Neural cell (in vitro differentiated cells): ENCODE results near the gene MAGEB3. TPM values are rescaled to one million over a fixed set of nuclear protein-coding genes. Genes with fewer than 3 reads are reported as not detected.

Source experiments
- H2AFZ ChIP-seq: fragments of 200-600, 300-800 bp; sonication (generic), shearing (Covaris generic); 2 replicates; pipeline ENCODE4 v1.6.0; 2014; ENCODE audit warnings: low read depth, mild to moderate bottlenecking, antibody characterized with exemption, low read length, moderate library complexity
- H3F3A ChIP-seq: fragments of 200-600 bp; shearing (Covaris generic); 2 replicates; pipeline ENCODE4 v1.6.1; 2016; ENCODE audit warnings: mild to moderate bottlenecking, moderate library complexity, mixed read lengths, antibody characterized with exemption, low read length; ENCODE audit not compliant: insufficient read depth, poor library complexity, severe bottlenecking
- H3K27ac ChIP-seq: fragments of 200-600, 300-800 bp; sonication (generic), shearing (Covaris generic); 2 replicates; pipeline ENCODE4 v1.5.1; 2014; ENCODE audit warnings: mild to moderate bottlenecking, low read length, moderate library complexity
- H3K27me3 ChIP-seq: fragments of 300-800, 200-600 bp; sonication (generic), shearing (Covaris generic); 2 replicates; pipeline ENCODE4 v1.6.0; 2014; ENCODE audit warnings: mild to moderate bottlenecking, low read depth, low read length, moderate library complexity; ENCODE audit not compliant: insufficient read depth
- H3K36me3 ChIP-seq: fragments of 300-800, 200-600 bp; sonication (generic), shearing (Covaris generic); 2 replicates; pipeline ENCODE4 v1.5.1; 2014; ENCODE audit warnings: mild to moderate bottlenecking, antibody characterized with exemption, low read length, moderate library complexity; ENCODE audit not compliant: insufficient read depth
- H3K4me2 ChIP-seq: fragments of 300-800, 200-600 bp; sonication (generic), shearing (Covaris generic); 2 replicates; pipeline ENCODE4 v1.6.0; 2014; ENCODE audit warnings: mild to moderate bottlenecking, low read length
- H3K4me3 ChIP-seq: fragments of 300-800, 200-600 bp; sonication (generic), shearing (Covaris generic); 2 replicates; pipeline ENCODE4 v1.5.1; 2014; ENCODE audit warnings: mild to moderate bottlenecking, low read length, moderate library complexity
- H3K79me2 ChIP-seq: fragments of 200-600 bp; shearing (Covaris generic); replicated peaks from 2 replicates; pipeline ENCODE4 v1.6.0; 2014; ENCODE audit warnings: mild to moderate bottlenecking, low read length, moderate library complexity; ENCODE audit not compliant: insufficient read depth
- H3K9ac ChIP-seq: fragments of 300-800, 200-600 bp; sonication (generic), shearing (Covaris generic); 2 replicates; pipeline ENCODE4 v1.6.1; 2016; ENCODE audit warnings: mild to moderate bottlenecking, low read length, mixed read lengths
- H3K9me2 ChIP-seq: fragments of 200-600 bp; shearing (Covaris generic); 2 replicates; pipeline ENCODE4 v1.6.1; 2016; ENCODE audit warnings: mild to moderate bottlenecking, low read length, mixed read lengths; ENCODE audit not compliant: insufficient read depth
- H3K9me3 ChIP-seq: fragments of 200-600, 300-800 bp; sonication (generic), shearing (Covaris generic); 2 replicates; pipeline ENCODE4 v1.6.1; 2016; ENCODE audit warnings: mild to moderate bottlenecking, mixed run types, low read length, moderate library complexity, mixed read lengths
- H4K20me1 ChIP-seq: fragments of 200-600 bp; shearing (Covaris generic); 2 replicates; pipeline ENCODE4 v1.6.1; 2016; ENCODE audit warnings: mild to moderate bottlenecking, mixed run types; ENCODE audit not compliant: insufficient read depth
- CTCF ChIP-seq: fragments of 450-650 bp; IDR thresholded peaks from 2 replicates; pipeline ENCODE4 v1.5.1; 2014; ENCODE audit warnings: antibody characterized with exemption, mild to moderate bottlenecking, moderate library complexity; ENCODE audit not compliant: poor library complexity, severe bottlenecking
- EP300 ChIP-seq: fragments of 450-650 bp; conservative IDR thresholded peaks from 2 replicates; pipeline ENCODE4 v1.6.1; 2014; ENCODE audit warnings: antibody characterized with exemption, mild to moderate bottlenecking, moderate library complexity; ENCODE audit not compliant: poor library complexity, severe bottlenecking
- EZH2 ChIP-seq: fragments of 200-600, 300-800 bp; shearing (Covaris generic), sonication (generic); IDR thresholded peaks from 2 replicates; pipeline ENCODE4 v1.6.1; 2014; ENCODE audit warnings: antibody characterized with exemption, low read length, borderline replicate concordance, mild to moderate bottlenecking; ENCODE audit not compliant: insufficient read depth, poor library complexity, severe bottlenecking
- MXI1 ChIP-seq: fragments of 450-650 bp; conservative IDR thresholded peaks from 2 replicates; pipeline ENCODE4 v1.6.1; 2014; ENCODE audit warnings: antibody characterized with exemption, mild to moderate bottlenecking; ENCODE audit not compliant: poor library complexity, severe bottlenecking
- POLR2AphosphoS5 ChIP-seq: IDR thresholded peaks from 2 replicates; pipeline ENCODE4 v1.6.1; 2012
- RAD21 ChIP-seq: fragments of 450-650 bp; conservative IDR thresholded peaks from 2 replicates; pipeline ENCODE4 v1.6.1; 2014; ENCODE audit warnings: antibody characterized with exemption, mild to moderate bottlenecking, moderate library complexity
- SMC3 ChIP-seq: fragments of 450-650 bp; conservative IDR thresholded peaks from 2 replicates; pipeline ENCODE4 v1.6.1; 2014; ENCODE audit warnings: antibody characterized with exemption, mild to moderate bottlenecking, moderate library complexity; ENCODE audit not compliant: poor library complexity
- TAF1 ChIP-seq: IDR thresholded peaks from 2 replicates; pipeline ENCODE4 v1.6.1; 2012; ENCODE audit warnings: low read depth
- polyA plus RNA-seq: library from polyadenylated mRNA; depleted of rRNA; stranded (reverse); fragments of >200 nt; gene quantifications from 2 replicates; pipeline ENCODE4 v1.2.3, GENCODE V29; 2014
- TF ChIP-seq, protein P1 (sequence below): IDR thresholded peaks from 2 replicates; pipeline ENCODE4 v1.6.1; 2012; ENCODE audit warnings: borderline replicate concordance

The MAGEB3 gene
- polyA plus RNA-seq, 1 donor from 2014 or later: not detected

DNA sequence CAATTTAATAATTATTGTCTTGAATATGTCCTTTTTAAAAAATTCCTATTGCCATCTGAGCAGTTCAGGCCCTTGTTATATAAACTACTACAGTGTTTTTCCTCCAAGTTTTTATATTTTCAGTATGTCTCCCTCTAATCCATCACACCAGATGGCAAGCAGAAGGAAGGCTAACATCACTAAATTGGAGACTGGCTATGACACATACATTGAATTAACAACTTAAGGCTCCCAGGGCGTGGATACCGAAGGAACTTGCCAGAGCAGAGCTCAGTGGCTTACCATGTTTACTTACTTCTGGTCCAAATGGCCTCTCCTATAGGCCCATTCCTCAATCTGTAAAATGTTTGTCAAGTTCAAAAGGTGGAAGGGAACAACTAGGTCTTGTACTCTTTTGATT, 29.5 kb downstream of the MAGEB3 start:
- Histone ChIP-seq H3K36me3 (no peaks in the 10 kb centered on the region), H3K9me2 (no peaks in the 10 kb centered on the region), H3K9ac (no peak overlapping the region), H3K4me3 (no peak overlapping the region), H2AFZ (no peak overlapping the region), H4K20me1 (no peaks in the 10 kb centered on the region), H3K4me2 (no peak overlapping the region), H3K27me3 (no peaks in the 10 kb centered on the region), H3K9me3 (no peaks in the 10 kb centered on the region), H3K27ac (no peak overlapping the region), H3F3A (no peaks in the 10 kb centered on the region), H3K79me2 (no peaks in the 10 kb centered on the region)
- no peak for TF ChIP-seq SMC3
- TF ChIP-seq, protein P1, sequence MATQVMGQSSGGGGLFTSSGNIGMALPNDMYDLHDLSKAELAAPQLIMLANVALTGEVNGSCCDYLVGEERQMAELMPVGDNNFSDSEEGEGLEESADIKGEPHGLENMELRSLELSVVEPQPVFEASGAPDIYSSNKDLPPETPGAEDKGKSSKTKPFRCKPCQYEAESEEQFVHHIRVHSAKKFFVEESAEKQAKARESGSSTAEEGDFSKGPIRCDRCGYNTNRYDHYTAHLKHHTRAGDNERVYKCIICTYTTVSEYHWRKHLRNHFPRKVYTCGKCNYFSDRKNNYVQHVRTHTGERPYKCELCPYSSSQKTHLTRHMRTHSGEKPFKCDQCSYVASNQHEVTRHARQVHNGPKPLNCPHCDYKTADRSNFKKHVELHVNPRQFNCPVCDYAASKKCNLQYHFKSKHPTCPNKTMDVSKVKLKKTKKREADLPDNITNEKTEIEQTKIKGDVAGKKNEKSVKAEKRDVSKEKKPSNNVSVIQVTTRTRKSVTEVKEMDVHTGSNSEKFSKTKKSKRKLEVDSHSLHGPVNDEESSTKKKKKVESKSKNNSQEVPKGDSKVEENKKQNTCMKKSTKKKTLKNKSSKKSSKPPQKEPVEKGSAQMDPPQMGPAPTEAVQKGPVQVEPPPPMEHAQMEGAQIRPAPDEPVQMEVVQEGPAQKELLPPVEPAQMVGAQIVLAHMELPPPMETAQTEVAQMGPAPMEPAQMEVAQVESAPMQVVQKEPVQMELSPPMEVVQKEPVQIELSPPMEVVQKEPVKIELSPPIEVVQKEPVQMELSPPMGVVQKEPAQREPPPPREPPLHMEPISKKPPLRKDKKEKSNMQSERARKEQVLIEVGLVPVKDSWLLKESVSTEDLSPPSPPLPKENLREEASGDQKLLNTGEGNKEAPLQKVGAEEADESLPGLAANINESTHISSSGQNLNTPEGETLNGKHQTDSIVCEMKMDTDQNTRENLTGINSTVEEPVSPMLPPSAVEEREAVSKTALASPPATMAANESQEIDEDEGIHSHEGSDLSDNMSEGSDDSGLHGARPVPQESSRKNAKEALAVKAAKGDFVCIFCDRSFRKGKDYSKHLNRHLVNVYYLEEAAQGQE: no peak
- TF ChIP-seq MXI1: no peak
- TF ChIP-seq RAD21: no peak
- no peak for TF ChIP-seq EP300
- TF ChIP-seq TAF1: no peak

GRCh38 chrX:30261012-30261411, 30.6 kb downstream of the MAGEB3 start:
- Histone ChIP-seq H3F3A (no peaks in the 10 kb centered on the region), H3K27me3 (no peaks in the 10 kb centered on the region), H3K79me2 (no peaks in the 10 kb centered on the region), H3K27ac (no peak overlapping the region), H2AFZ (no peak overlapping the region), H3K9me3 (no peaks in the 10 kb centered on the region), H3K9me2 (no peaks in the 10 kb centered on the region), H3K4me3 (no peak overlapping the region), H3K9ac (no peak overlapping the region), H3K4me2 (no peak overlapping the region), H4K20me1 (no peaks in the 10 kb centered on the region), H3K36me3 (no peaks in the 10 kb centered on the region)
- TF ChIP-seq SMC3 (no peak), MXI1 (no peak), EP300 (no peak), POLR2AphosphoS5 (no peak), CTCF (no peak), TAF1 (no peak), EZH2 (no peak), RAD21 (no peak)
- TF ChIP-seq, protein P1: no peak
